Subcutaneous abdominal adipose tissue (tissue), 5 donors: ENCODE data around the gene ZEB2.
A peak's percentile ranks its signal among the peaks of the same experiment; 100 is the strongest.

Experiments
- H3K27ac ChIP-seq: one replicate; pipeline ENCODE4 v1.7.0; 2013; ENCODE audit warnings: low read depth, mild to moderate bottlenecking, inconsistent platforms, low read length, moderate library complexity
- H3K27me3 ChIP-seq, 5 donors: one replicate each; pipeline ENCODE4 v1.7.0; 2013; ENCODE audit warnings: low read length in 5 of 5, inconsistent platforms in 1 of 5; ENCODE audit not compliant: control insufficient read depth in 5 of 5, insufficient read depth in 4 of 5
- H3K36me3 ChIP-seq, 5 donors: one replicate each; pipeline ENCODE4 v1.7.0; 2013; ENCODE audit warnings: low read length in 5 of 5; ENCODE audit not compliant: control insufficient read depth in 5 of 5, insufficient read depth in 5 of 5
- H3K4me1 ChIP-seq, 5 donors: one replicate each; pipeline ENCODE4 v1.7.0; 2013; ENCODE audit warnings: low read length in 5 of 5, mild to moderate bottlenecking in 3 of 5, moderate library complexity in 1 of 5; ENCODE audit not compliant: control insufficient read depth in 5 of 5, insufficient read depth in 5 of 5
- H3K4me3 ChIP-seq, 5 donors: one replicate each; pipeline ENCODE4 v1.7.0; 2013; ENCODE audit warnings: low read length in 5 of 5, low read depth in 1 of 5
- H3K9ac ChIP-seq, 5 donors: one replicate each; pipeline ENCODE4 v1.7.0; 2013; ENCODE audit warnings: low read length in 5 of 5, mild to moderate bottlenecking in 4 of 5, moderate library complexity in 3 of 5
- H3K9me3 ChIP-seq, 5 donors: one replicate each; pipeline ENCODE4 v1.7.0; 2013; ENCODE audit warnings: low read length in 5 of 5; ENCODE audit not compliant: control insufficient read depth in 5 of 5
- donor health status: healthy.
- donor health status: healthy.
- donor health status: healthy.
- donor health status: healthy.
- donor health status: healthy.

ZEB2 gene

DNA sequence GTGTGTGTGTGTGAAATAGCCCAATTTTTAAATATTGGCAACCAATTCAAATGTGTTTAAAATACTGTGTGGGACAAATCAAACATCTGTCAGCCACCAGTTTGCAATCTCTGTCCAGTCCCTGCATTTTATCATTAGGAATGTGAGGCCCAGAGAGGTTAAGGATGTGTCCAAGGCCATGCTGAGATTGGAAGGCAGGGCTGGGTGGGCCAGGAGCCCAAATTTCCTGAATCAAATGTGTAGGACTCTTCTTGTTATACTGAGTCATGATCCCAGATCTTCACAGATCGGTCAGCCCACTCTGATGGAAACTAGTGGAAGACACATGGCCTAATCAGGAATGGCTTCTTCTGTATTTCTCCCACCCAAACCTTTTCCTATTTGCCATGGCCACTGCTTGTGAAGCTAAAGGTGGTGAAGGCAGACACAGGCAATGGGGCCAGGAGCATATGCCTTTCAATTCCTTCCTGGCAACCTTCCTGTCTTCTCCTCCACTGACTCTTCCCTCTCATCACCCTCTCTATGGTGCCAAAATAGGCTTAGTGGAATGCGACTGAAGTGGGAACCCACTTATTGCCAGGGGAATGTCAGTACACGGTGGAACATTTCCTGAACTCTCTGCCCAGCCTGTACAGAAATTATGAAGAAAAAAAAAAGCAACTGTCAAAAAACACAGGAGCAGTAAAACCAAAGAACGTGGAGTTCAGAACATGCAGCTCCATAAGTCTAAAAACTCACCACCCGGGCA, 35.5 kb downstream of the ZEB2 start:
- Histone ChIP-seq H3K9me3 (no peaks in the 10 kb centered on the region), H3K9ac (no peak overlapping the region), H3K27me3 (no peaks in the 10 kb centered on the region), H3K4me3 (no peak overlapping the region), H3K4me1 (peaks cover 0 to 69% (median 43%) of the 10 kb centered on the region in 5 donors), H3K27ac (peak overlapping the region; percentile 57), H3K36me3 (peaks cover 0 to 8% (median 0%) of the 10 kb centered on the region in 5 donors)

DNA sequence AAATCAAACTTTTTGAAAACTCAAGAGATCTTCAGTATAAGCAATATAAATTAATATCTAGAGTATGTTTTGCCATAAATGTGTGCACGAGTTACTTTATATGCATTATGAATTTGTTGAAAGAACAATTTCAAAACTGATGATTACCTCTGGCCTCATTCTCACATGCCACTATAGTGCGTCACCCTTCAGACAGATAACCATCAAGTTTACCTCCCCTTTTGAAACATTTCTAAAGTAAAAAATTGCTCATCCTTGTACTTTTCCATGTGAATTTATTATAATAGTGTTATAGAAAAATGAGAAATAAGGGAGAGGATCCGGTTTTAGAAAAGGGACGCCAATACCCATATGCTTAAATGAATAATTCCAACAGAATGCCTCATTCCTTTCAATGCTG, 38.3 kb downstream of the ZEB2 start:
- H3K36me3 ChIP-seq = peaks cover 0 to 11% (median 4%) of the 10 kb centered on the region in 5 donors
- peak overlapping the region in 1 of 5 donors; percentile 2 for H3K9ac ChIP-seq
- H3K27ac ChIP-seq = peak overlapping the region; percentile 87
- H3K4me1 ChIP-seq = peaks cover 0 to 80% (median 62%) of the 10 kb centered on the region in 5 donors
- H3K4me3 ChIP-seq = no peak overlapping the region
- no peaks in the 10 kb centered on the region for H3K27me3 ChIP-seq
- H3K9me3 ChIP-seq = no peaks in the 10 kb centered on the region

DNA sequence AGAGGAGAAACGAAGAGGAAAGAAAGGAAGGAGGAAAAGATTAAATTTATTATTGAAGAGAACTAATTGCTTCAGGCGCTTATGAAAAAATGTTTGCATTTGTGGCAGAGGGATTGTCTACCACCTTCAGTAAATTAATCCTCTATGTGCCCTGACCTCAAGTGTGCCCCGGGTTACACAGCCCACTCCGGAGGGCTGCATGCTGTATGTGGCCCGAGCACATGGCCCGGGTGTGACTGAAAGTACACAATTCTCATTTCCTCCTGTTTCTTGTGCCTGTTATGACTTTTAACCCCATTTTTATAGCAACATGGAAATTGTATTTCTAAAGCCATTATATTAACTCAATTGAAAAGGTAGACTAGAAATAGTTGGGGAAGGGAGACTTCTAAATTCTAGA, 38.8 kb downstream of the ZEB2 start:
- Histone ChIP-seq H3K36me3 (peaks cover 0 to 11% (median 4%) of the 10 kb centered on the region in 5 donors), H3K4me1 (peaks cover 0 to 80% (median 65%) of the 10 kb centered on the region in 5 donors), H3K4me3 (no peak overlapping the region), H3K27me3 (no peaks in the 10 kb centered on the region), H3K9me3 (no peaks in the 10 kb centered on the region), H3K9ac (peak overlapping the region in 3 of 5 donors; percentile 2 to 16 (median 2)), H3K27ac (peak overlapping the region; percentile 87)

DNA sequence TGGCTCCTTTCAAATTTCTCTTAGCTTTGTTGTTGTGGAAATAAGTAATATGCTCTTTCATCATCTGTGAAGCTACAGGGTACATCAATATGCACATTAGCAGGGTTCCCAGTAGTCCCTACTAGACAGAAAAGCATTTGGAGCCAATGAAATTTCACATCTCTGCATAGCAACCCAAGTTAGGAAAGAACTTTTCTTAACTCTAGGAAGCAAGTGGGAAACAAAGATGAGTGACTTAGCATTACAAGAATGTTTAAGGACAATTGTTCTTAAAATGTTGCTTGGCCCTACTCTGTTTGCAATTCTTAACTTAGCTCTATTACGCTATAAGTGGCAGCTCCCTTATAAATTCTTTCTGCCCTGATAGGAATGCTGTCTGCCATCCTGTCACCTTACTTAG, 39.6 kb downstream of the ZEB2 start:
- no peaks in the 10 kb centered on the region for H3K9me3 ChIP-seq
- H3K27me3 ChIP-seq = no peaks in the 10 kb centered on the region
- peak overlapping the region; percentile 87 for H3K27ac ChIP-seq
- H3K9ac ChIP-seq = no peak overlapping the region
- peaks cover 0 to 74% (median 63%) of the 10 kb centered on the region in 5 donors for H3K4me1 ChIP-seq
- H3K36me3 ChIP-seq = peaks cover 0 to 11% (median 4%) of the 10 kb centered on the region in 5 donors
- no peak overlapping the region for H3K4me3 ChIP-seq

DNA sequence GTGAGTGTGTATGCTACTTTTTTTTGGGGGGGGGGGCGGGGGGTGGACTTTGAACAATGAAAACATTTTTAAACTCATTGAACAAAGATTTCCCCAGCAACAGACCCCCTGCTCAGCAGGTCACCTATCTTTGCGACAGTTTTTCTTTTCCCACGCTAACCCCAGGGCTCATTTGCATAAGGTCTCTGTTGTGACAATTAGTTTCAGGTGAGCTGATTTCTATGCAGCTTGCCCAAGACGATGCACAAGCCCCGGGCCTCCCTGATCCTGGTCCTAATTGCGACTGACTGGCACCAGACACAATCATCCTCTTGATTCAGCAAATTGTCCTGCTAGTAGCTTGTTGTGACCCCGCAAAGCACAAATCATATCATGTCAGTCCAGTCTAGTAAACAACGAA, 40.3 kb downstream of the ZEB2 start:
- H3K9ac ChIP-seq = no peak overlapping the region

DNA sequence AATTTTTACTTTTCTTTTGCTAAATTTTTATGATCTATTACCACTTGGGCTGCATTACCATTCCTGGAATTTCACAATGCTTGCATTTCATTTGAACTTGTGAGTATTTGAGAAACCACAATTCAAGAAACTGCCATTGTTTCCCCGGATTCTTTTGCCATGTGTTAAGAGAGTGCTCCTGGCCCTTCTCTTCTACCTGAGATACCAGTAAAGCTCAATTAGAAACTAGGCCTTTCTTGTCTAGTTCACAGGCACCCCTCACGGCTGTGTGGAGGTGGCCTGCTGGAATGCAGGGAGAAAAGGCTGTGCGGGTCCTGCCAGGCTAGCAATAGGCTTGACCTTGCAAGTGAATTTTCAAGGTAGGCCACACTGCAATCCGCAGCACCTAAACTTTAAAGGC, 40.8 kb downstream of the ZEB2 start:
- Histone ChIP-seq H3K27ac (peak overlapping the region; percentile 60), H3K4me1 (peaks cover 0 to 64% (median 54%) of the 10 kb centered on the region in 5 donors), H3K27me3 (no peaks in the 10 kb centered on the region), H3K9ac (peak overlapping the region in 1 of 5 donors; percentile 15), H3K4me3 (no peak overlapping the region), H3K9me3 (no peaks in the 10 kb centered on the region), H3K36me3 (peaks cover 0 to 7% (median 3%) of the 10 kb centered on the region in 5 donors)

More for the DNA sequence above, 40.3 kb downstream of the ZEB2 start:
- H3K27ac ChIP-seq = peak overlapping the region; percentile 87
- no peak overlapping the region for H3K4me3 ChIP-seq
- H3K27me3 ChIP-seq = no peaks in the 10 kb centered on the region
- H3K4me1 ChIP-seq = peaks cover 0 to 69% (median 59%) of the 10 kb centered on the region in 5 donors
- peaks cover 0 to 11% (median 4%) of the 10 kb centered on the region in 5 donors for H3K36me3 ChIP-seq
- H3K9me3 ChIP-seq = no peaks in the 10 kb centered on the region

DNA sequence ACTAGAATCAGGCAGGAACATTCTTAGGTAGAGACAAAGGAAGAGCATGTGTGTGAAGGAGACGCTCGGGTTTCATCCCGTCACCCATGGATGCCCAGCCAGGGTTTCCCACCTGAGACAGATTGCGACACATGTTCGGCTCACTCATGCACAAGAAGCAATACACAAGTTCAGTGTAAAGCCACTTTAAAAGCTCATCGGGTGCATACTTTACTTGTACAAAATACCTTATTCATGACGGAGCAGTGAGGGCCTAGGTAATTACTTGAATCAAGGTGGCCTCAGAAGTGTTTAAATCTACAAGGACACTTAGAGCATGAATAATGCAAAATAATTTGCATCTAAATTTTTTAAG, 42.0 kb downstream of the ZEB2 start:
- H3K36me3 ChIP-seq = peaks cover 0 to 19% (median 13%) of the 10 kb centered on the region in 5 donors
- H3K9ac ChIP-seq = peak overlapping the region in 1 of 5 donors; percentile 20
- H3K27me3 ChIP-seq = no peaks in the 10 kb centered on the region
- H3K4me1 ChIP-seq = peaks cover 0 to 57% (median 52%) of the 10 kb centered on the region in 5 donors
- H3K4me3 ChIP-seq = no peak overlapping the region
- peak overlapping the region; percentile 60 for H3K27ac ChIP-seq
- H3K9me3 ChIP-seq = no peaks in the 10 kb centered on the region

DNA sequence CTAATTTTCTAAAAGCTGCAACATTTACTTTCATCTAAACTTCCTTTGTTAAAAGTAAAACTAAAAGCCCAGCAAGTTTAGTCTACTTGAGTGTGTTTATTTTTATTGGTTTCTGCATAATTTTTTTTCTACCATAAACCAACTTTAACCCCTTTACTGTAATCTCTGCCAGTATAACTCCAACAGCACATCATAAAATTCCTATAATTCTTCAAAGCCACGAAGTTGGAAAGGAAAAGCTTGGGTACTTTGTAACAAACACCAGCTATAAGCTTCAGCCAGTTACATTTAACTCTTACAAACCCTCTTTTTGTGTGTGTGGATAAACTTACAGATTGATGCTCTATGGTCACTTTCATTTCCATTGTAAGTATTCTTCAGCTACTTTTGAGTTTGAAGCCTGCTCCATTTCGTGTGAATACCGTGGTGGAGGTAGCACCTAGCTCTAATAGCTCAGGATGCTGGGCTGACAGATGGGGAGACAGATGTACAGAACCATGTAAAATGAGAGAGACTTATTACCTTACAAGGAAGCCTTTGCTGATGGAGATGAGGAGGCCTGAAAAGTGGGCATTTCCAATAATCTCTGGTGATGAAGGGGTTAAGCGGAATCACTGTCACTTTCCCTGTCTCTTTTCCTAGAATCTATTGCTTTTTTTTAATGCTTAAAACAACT, 42.5 kb downstream of the ZEB2 start:
- no peak overlapping the region for H3K4me3 ChIP-seq
- H3K27me3 ChIP-seq = no peaks in the 10 kb centered on the region
- no peaks in the 10 kb centered on the region for H3K9me3 ChIP-seq
- peaks cover 0 to 22% (median 14%) of the 10 kb centered on the region in 5 donors for H3K36me3 ChIP-seq
- peaks cover 0 to 52% (median 48%) of the 10 kb centered on the region in 5 donors for H3K4me1 ChIP-seq
- peak overlapping the region; percentile 60 for H3K27ac ChIP-seq
- peak overlapping the region in 1 of 5 donors; percentile 20 for H3K9ac ChIP-seq

DNA sequence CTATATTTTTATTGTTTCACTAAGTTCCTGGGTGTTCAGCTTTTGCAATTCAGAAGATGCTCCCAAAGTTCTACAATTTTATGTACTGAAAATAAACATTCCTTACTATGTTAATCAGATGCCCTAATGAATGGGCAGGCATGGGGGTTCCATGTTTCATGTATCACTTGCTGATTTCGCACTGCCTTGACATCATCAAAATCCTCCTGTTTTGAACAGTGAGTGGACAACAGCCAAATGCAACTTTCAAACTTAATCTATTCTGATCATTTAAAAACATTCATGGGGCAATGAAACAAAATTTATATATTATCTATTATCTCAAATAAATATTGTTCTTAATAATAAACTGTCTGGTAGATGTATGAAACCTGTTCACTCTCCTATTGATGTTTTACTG, 43.2 kb downstream of the ZEB2 start:
- Histone ChIP-seq H3K27ac (no peak overlapping the region), H3K4me1 (peaks cover 0 to 45% (median 41%) of the 10 kb centered on the region in 5 donors), H3K36me3 (peaks cover 0 to 22% (median 14%) of the 10 kb centered on the region in 5 donors), H3K9ac (no peak overlapping the region), H3K9me3 (no peaks in the 10 kb centered on the region), H3K4me3 (no peak overlapping the region), H3K27me3 (no peaks in the 10 kb centered on the region)
